CD14-positive monocyte (primary cell): ENCODE data around the gene CALCOCO2. TPM values are rescaled to one million over a fixed set of nuclear protein-coding genes. Genes with fewer than 3 reads are reported as not detected.
A peak's percentile ranks its signal among the peaks of the same experiment; 100 is the strongest.

Experiments
- DNase-seq, 3 donors: peaks; one replicate each; pipeline ENCODE4 v3.0.0-alpha.2; 2011 to 2022
- H2AFZ ChIP-seq: 2 replicates; pipeline ENCODE4 v1.6.0; 2012; ENCODE audit warnings: mild to moderate bottlenecking, low read depth, low read length, inconsistent platforms; ENCODE audit not compliant: insufficient read depth, poor library complexity, severe bottlenecking
- H3K27ac ChIP-seq, 2 donors: 1 replicate in 1 of 2; 2 replicates in 1 of 2; pipeline ENCODE4 v1.5.1; 2012 to 2013; ENCODE audit warnings: low read length in 2 of 2, control low read depth in 1 of 2, inconsistent platforms in 1 of 2, low read depth in 1 of 2, mild to moderate bottlenecking in 1 of 2
- H3K27me3 ChIP-seq, 2 donors: one replicate each; pipeline versions ENCODE4 v1.6.0 to v1.6.1; 2011 to 2013; ENCODE audit warnings: low read length in 2 of 2; ENCODE audit not compliant: control insufficient read depth in 2 of 2, insufficient read depth in 2 of 2
- H3K36me3 ChIP-seq, 2 donors: replicated peaks in 1 of 2; 1 replicate in 1 of 2; 2 replicates in 1 of 2; pipeline versions ENCODE4 v1.5.1 to v1.6.1; 2012 to 2013; ENCODE audit warnings: low read length in 2 of 2, control low read depth in 1 of 2, inconsistent platforms in 1 of 2, mild to moderate bottlenecking in 1 of 2; ENCODE audit not compliant: insufficient read depth in 2 of 2, control insufficient read depth in 1 of 2
- H3K4me1 ChIP-seq, 2 donors: 1 replicate in 1 of 2; 2 replicates in 1 of 2; pipeline versions ENCODE4 v1.5.1 to v1.6.1; 2012 to 2013; ENCODE audit warnings: low read length in 2 of 2, control low read depth in 1 of 2, inconsistent platforms in 1 of 2, mild to moderate bottlenecking in 1 of 2, moderate library complexity in 1 of 2; ENCODE audit not compliant: insufficient read depth in 2 of 2, control insufficient read depth in 1 of 2
- H3K4me2 ChIP-seq: replicated peaks from 2 replicates; pipeline ENCODE3; 2012; ENCODE audit warnings: low read length, moderate library complexity, mild to moderate bottlenecking; ENCODE audit not compliant: poor library complexity, severe bottlenecking; ENCODE audit errors: extremely low read depth
- H3K4me3 ChIP-seq, 3 experiments: fragments of 200-600 bp in 1 of 3; sonication (generic) in 1 of 3; replicated peaks in 1 of 3; 1 replicate in 2 of 3; 2 replicates in 1 of 3; pipeline ENCODE4 v1.5.1; 2011 to 2013; ENCODE audit warnings: low read length in 3 of 3, mild to moderate bottlenecking in 3 of 3, control low read depth in 2 of 3, low read depth in 2 of 3, inconsistent platforms in 1 of 3, moderate library complexity in 1 of 3
- H3K79me2 ChIP-seq: 2 replicates; pipeline ENCODE4 v1.6.0; 2012; ENCODE audit warnings: mild to moderate bottlenecking, control low read depth, inconsistent platforms, low read length, moderate library complexity; ENCODE audit not compliant: insufficient read depth
- H3K9ac ChIP-seq: 2 replicates; pipeline ENCODE4 v1.6.0; 2017; ENCODE audit warnings: low read length, mild to moderate bottlenecking; ENCODE audit not compliant: insufficient read depth, poor library complexity, severe bottlenecking
- H3K9me3 ChIP-seq, 2 donors: replicated peaks in 1 of 2; 1 replicate in 1 of 2; 2 replicates in 1 of 2; pipeline versions ENCODE4 v1.5.1 to v1.6.1; 2012 to 2013; ENCODE audit warnings: low read length in 2 of 2, control low read depth in 1 of 2; ENCODE audit not compliant: control insufficient read depth in 1 of 2, insufficient read depth in 1 of 2
- H4K20me1 ChIP-seq: 2 replicates; pipeline ENCODE4 v1.6.0; 2012; ENCODE audit warnings: mild to moderate bottlenecking, low read length, control low read depth, moderate library complexity; ENCODE audit not compliant: insufficient read depth
- H3K27ac Mint-ChIP-seq, 7 donors: one replicate each; pipeline ENCODE4 v1.8.0; 2020; ENCODE audit warnings: mild to moderate bottlenecking in 7 of 7, mixed read lengths in 7 of 7, moderate library complexity in 6 of 7, inconsistent platforms in 2 of 7
- H3K27me3 Mint-ChIP-seq, 3 donors: one replicate each; pipeline ENCODE4 v1.8.0; 2021 to 2022; ENCODE audit warnings: low read depth in 3 of 3, mild to moderate bottlenecking in 3 of 3, mixed read lengths in 3 of 3, moderate library complexity in 3 of 3, inconsistent platforms in 1 of 3
- H3K36me3 Mint-ChIP-seq, 2 donors: one replicate each; pipeline ENCODE4 v1.8.0; 2020; ENCODE audit warnings: mixed read lengths in 2 of 2, inconsistent platforms in 1 of 2, mild to moderate bottlenecking in 1 of 2
- H3K4me1 Mint-ChIP-seq: one replicate; pipeline ENCODE4 v1.8.0; 2020; ENCODE audit warnings: mild to moderate bottlenecking, mixed read lengths
- H3K4me3 Mint-ChIP-seq, 2 donors: one replicate each; pipeline ENCODE4 v1.8.0; 2020; ENCODE audit warnings: mild to moderate bottlenecking in 2 of 2, mixed read lengths in 2 of 2, moderate library complexity in 1 of 2
- H3K9me3 Mint-ChIP-seq, 7 donors: one replicate each; pipeline ENCODE4 v1.8.0; 2020 to 2022; ENCODE audit warnings: mixed read lengths in 7 of 7, mild to moderate bottlenecking in 6 of 7, moderate library complexity in 6 of 7, inconsistent platforms in 2 of 7
- WGBS: methylation state at CpG from one replicate; pipeline ENCODE4 v1.1.5; 2013; ENCODE audit warnings: missing lambda C conversion rate; ENCODE audit not compliant: insufficient coverage; 5-methylcytosine and 5-hydroxymethylcytosine counted together
- intact Hi-C, 2 donors: fragments of 100-400 bp; cut with micrococcal nuclease; formaldehyde crosslinking; loops; one replicate each; pipeline versions ENCODE4 v1.15.0 to v1.15.1; 2023
- polyA plus RNA-seq, 3 donors: library from polyadenylated mRNA; depleted of rRNA in 1 of 3; unstranded in 2 of 3; stranded (reverse) in 1 of 3; fragments of 300-500 nt in 2 of 3; fragments of >200 nt in 1 of 3; fragmentation: Illumina TruSeq in 2 of 3; gene quantifications; 1 replicate in 2 of 3; 2 replicates in 1 of 3; pipeline ENCODE4 v1.2.3, GENCODE V29; 2012 to 2021
- TF ChIP-seq, protein P1 (sequence below): fragments of 200-600 bp; IDR thresholded peaks from one replicate; pipeline ENCODE4 v1.8.0; 2022; ENCODE audit warnings: antibody characterized with exemption, mild to moderate bottlenecking

CALCOCO2 gene
- polyA plus RNA-seq, 3 donors = 87.5 to 280 (median 214) TPM

DNA sequence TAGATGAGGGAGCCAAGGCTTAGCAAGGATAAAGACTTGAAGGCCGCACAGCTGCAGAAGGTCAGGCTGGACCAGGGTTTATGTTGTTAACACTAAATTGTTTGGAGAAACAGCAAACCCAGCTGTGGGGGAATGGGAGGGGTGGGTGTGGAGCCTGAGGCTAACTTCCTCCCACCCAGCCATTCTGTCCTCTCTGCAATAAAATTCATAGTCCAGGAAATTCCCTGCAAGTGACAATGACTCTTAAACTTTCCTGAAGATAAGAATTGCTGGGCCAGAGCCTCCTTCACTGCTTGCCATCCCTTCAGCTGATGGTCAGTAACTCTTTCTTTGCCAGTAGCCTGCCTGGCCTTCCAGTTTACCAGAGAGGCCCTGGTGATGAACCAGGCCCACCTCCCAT lies 42.4 kb downstream of the CALCOCO2 start:
- H3K79me2 ChIP-seq = no peaks in the 10 kb centered on the region
- intact Hi-C loops = loop anchor here in 1 of 2 donors (10.0 kb wide), 1 partner anchor 152 kb away; no protein-coding TSS in a partner anchor
- no peaks in the 10 kb centered on the region for H3K36me3 Mint-ChIP-seq
- 100% methylated on average over 1 of the region's 1 CpG for WGBS
- no peaks in the 10 kb centered on the region for H3K9me3 ChIP-seq
- no peak overlapping the region for H2AFZ ChIP-seq
- no peaks in the 10 kb centered on the region for H3K4me1 ChIP-seq
- H3K4me3 Mint-ChIP-seq = no peak overlapping the region
- H4K20me1 ChIP-seq = no peaks in the 10 kb centered on the region
- H3K27ac ChIP-seq = no peak overlapping the region
- TF ChIP-seq, protein P1, sequence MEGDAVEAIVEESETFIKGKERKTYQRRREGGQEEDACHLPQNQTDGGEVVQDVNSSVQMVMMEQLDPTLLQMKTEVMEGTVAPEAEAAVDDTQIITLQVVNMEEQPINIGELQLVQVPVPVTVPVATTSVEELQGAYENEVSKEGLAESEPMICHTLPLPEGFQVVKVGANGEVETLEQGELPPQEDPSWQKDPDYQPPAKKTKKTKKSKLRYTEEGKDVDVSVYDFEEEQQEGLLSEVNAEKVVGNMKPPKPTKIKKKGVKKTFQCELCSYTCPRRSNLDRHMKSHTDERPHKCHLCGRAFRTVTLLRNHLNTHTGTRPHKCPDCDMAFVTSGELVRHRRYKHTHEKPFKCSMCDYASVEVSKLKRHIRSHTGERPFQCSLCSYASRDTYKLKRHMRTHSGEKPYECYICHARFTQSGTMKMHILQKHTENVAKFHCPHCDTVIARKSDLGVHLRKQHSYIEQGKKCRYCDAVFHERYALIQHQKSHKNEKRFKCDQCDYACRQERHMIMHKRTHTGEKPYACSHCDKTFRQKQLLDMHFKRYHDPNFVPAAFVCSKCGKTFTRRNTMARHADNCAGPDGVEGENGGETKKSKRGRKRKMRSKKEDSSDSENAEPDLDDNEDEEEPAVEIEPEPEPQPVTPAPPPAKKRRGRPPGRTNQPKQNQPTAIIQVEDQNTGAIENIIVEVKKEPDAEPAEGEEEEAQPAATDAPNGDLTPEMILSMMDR = no peak
- no peak for DNase-seq
- H3K27me3 Mint-ChIP-seq = peaks cover 5 to 22% (median 5%) of the 10 kb centered on the region in 3 donors
- H3K4me3 ChIP-seq = no peak overlapping the region
- no peaks in the 10 kb centered on the region for H3K36me3 ChIP-seq
- peak overlapping the region in 1 of 7 donors; percentile 25 for H3K27ac Mint-ChIP-seq
- H3K27me3 ChIP-seq = no peaks in the 10 kb centered on the region
- H3K9ac ChIP-seq = no peak overlapping the region
- no peak overlapping the region for H3K4me2 ChIP-seq
- no peaks in the 10 kb centered on the region for H3K9me3 Mint-ChIP-seq
- H3K4me1 Mint-ChIP-seq = peaks cover 2% of the 10 kb centered on the region

DNA sequence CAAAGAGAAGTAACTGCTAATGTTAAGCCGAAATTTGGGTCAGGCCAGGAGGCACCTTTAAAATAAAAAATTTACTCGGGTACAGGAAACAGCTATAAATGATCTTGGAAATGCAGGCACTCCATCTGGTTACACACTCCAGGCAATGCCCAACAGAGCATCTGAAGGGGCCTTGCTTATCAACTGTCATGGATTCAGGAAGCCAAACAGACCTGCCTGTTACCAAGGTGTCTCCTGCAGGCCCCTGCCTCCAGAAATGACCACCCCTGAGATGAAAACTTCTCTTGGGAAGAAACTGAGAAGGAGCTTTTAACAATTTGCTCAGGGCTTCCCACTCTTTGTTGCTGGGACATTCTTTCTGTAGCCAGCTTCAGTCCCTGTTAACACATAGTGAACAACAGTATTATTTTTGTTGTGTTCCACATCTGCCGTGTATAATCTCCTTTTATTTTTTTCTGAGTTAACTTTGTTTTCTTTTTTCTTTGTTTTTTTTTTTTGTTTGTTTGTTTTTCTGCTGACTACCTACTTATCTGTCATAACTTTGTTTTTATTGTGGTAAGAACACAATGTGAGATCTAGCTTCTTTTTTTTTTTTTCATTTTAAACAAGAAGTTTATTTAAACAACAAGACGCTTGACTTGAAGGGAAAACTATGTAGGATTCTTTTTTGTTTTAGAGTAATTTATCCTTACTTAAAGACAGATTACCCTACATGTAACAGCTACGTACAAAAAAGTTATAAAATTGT lies 43.0 kb downstream of the CALCOCO2 start:
- H3K27me3 Mint-ChIP-seq = peaks cover 3 to 22% (median 5%) of the 10 kb centered on the region in 3 donors
- H3K36me3 Mint-ChIP-seq = no peaks in the 10 kb centered on the region
- Histone ChIP-seq H3K4me1 (no peaks in the 10 kb centered on the region), H3K27me3 (no peaks in the 10 kb centered on the region), H3K4me3 (no peak overlapping the region), H4K20me1 (no peaks in the 10 kb centered on the region), H2AFZ (no peak overlapping the region), H3K36me3 (no peaks in the 10 kb centered on the region), H3K79me2 (no peaks in the 10 kb centered on the region), H3K9ac (no peak overlapping the region), H3K27ac (no peak overlapping the region), H3K9me3 (no peaks in the 10 kb centered on the region), H3K4me2 (no peak overlapping the region)
- no peaks in the 10 kb centered on the region for H3K9me3 Mint-ChIP-seq
- H3K27ac Mint-ChIP-seq = no peak overlapping the region
- WGBS = no CpG with 5 or more reads among the region's 5 CpGs
- intact Hi-C loops = loop anchor here in 1 of 2 donors (10.0 kb wide), 1 partner anchor 151 kb away; no protein-coding TSS in a partner anchor
- H3K4me1 Mint-ChIP-seq = peaks cover 2% of the 10 kb centered on the region
- TF ChIP-seq, protein P1 = no peak
- DNase-seq = no peak
- H3K4me3 Mint-ChIP-seq = no peak overlapping the region
